NCI-H1105 (cell line): ENCODE data around the gene TBX2.

Experiments
- DNase-seq: peaks from one replicate; lab custom pipeline; 2025; lab: John Stamatoyannopoulos, UW

TBX2 gene

GRCh38 chr17:61387511-61388305 is 11.9 kb upstream of the TBX2 start:
- DNase-seq: no peak

GRCh38 chr17:61388561-61389356 is 10.9 kb upstream of the TBX2 start:
- DNase-seq: no peak

- no peak for DNase-seq
Observed at GRCh38 chr17:61389670-61390478, 9.8 kb upstream of the TBX2 start.

- DNase-seq: no peak
Observed at GRCh38 chr17:61390479-61390791, 9.2 kb upstream of the TBX2 start.

GRCh38 chr17:61391595-61392291 is 7.9 kb upstream of the TBX2 start:
- DNase-seq: no peak

- no peak for DNase-seq
Observed at GRCh38 chr17:61392679-61393078, 7.0 kb upstream of the TBX2 start.

- DNase-seq: no peak
Observed at GRCh38 chr17:61393550-61393903, 6.1 kb upstream of the TBX2 start.

- DNase-seq: no peak
Observed at GRCh38 chr17:61393904-61394629, 5.6 kb upstream of the TBX2 start.

- no peak for DNase-seq
Observed at GRCh38 chr17:61394630-61395408, 4.8 kb upstream of the TBX2 start.

GRCh38 chr17:61395409-61395982 is 4.1 kb upstream of the TBX2 start:
- no peak for DNase-seq

- DNase-seq: no peak
Observed at GRCh38 chr17:61395983-61396585, 3.6 kb upstream of the TBX2 start.

GRCh38 chr17:61396586-61397085 is 3.0 kb upstream of the TBX2 start:
- DNase-seq: no peak

- no peak for DNase-seq
Observed at GRCh38 chr17:61397086-61397842, 2.4 kb upstream of the TBX2 start.

GRCh38 chr17:61398721-61399130 is 917 bp upstream of the TBX2 start:
- no peak for DNase-seq

- DNase-seq: no peak
Observed at GRCh38 chr17:61400066-61400716, 548 bp downstream of the TBX2 start.

GRCh38 chr17:61400717-61401388 is 1.2 kb downstream of the TBX2 start:
- no peak for DNase-seq

- no peak for DNase-seq
Observed at GRCh38 chr17:61401389-61402072, 1.9 kb downstream of the TBX2 start.
